Measurements from ENCODE around the gene ABCA2.
"Not testable (repeated sequence)": the region's sequence is repeated elsewhere in the genome, so short reads cannot be mapped to it uniquely, and the experiment has no call there.

Gene ABCA2

GRCh38 chr9:137046088-137046787, 18.2 kb upstream of the ABCA2 start, which contains the start of gene NPDC1:
TSS of gene NPDC1 (minus strand) at chr9:137046177. CDS start at chr9:137045989, 188 bp downstream.
- no peak for FAIRE-seq

- FAIRE-seq, result no peak
Observed at GRCh38 chr9:137045294-137046087, 17.5 kb upstream of the ABCA2 start.

- no peak for FAIRE-seq
Observed at GRCh38 chr9:137044502-137045177, 16.6 kb upstream of the ABCA2 start.

GRCh38 chr9:137044037-137044436, 16.0 kb upstream of the ABCA2 start:
- no peak for FAIRE-seq

GRCh38 chr9:137042751-137043727, 15.0 kb upstream of the ABCA2 start:
- FAIRE-seq, result no peak

- FAIRE-seq, result no peak
Observed at GRCh38 chr9:137041124-137041523, 13.1 kb upstream of the ABCA2 start.

GRCh38 chr9:137040568-137040967, 12.5 kb upstream of the ABCA2 start:
- FAIRE-seq, result no peak

- FAIRE-seq, result no peak
Observed at GRCh38 chr9:137039611-137040366, 11.8 kb upstream of the ABCA2 start.

GRCh38 chr9:137038916-137039315, 10.9 kb upstream of the ABCA2 start:
- no peak for FAIRE-seq

GRCh38 chr9:137037483-137037882, 9.4 kb upstream of the ABCA2 start:
- no peak for FAIRE-seq

- no peak for FAIRE-seq
Observed at GRCh38 chr9:137037035-137037434, 9.0 kb upstream of the ABCA2 start.

GRCh38 chr9:137035937-137036336, 7.9 kb upstream of the ABCA2 start:
- FAIRE-seq, result no peak

GRCh38 chr9:137035507-137035834, 7.4 kb upstream of the ABCA2 start:
- no peak for FAIRE-seq

- no peak for FAIRE-seq
Observed at GRCh38 chr9:137034709-137035506, 6.9 kb upstream of the ABCA2 start.

GRCh38 chr9:137034039-137034708, 6.1 kb upstream of the ABCA2 start:
- no peak for FAIRE-seq

- not testable (repeated sequence) for FAIRE-seq
Observed at GRCh38 chr9:137033481-137033880, 5.4 kb upstream of the ABCA2 start.

- no peak for FAIRE-seq
Observed at GRCh38 chr9:137032858-137033257, 4.8 kb upstream of the ABCA2 start.

- FAIRE-seq, result no peak
Observed at GRCh38 chr9:137031904-137032640, 4.0 kb upstream of the ABCA2 start, which contains the start of gene FUT7. TSS of gene FUT7 (minus strand) at chr9:137032088. CDS start at chr9:137031991, 97 bp downstream.
